Fibroblast of peridontal ligament (primary cell): ENCODE measurements around the gene REC8.
A peak's percentile ranks its signal among the peaks of the same experiment; 100 is the strongest.

Source experiments
- DNase-seq: peaks from one replicate; pipeline ENCODE4 v3.0.0-alpha.2; 2010; ENCODE audit errors: extremely low read depth

Gene REC8

DNA sequence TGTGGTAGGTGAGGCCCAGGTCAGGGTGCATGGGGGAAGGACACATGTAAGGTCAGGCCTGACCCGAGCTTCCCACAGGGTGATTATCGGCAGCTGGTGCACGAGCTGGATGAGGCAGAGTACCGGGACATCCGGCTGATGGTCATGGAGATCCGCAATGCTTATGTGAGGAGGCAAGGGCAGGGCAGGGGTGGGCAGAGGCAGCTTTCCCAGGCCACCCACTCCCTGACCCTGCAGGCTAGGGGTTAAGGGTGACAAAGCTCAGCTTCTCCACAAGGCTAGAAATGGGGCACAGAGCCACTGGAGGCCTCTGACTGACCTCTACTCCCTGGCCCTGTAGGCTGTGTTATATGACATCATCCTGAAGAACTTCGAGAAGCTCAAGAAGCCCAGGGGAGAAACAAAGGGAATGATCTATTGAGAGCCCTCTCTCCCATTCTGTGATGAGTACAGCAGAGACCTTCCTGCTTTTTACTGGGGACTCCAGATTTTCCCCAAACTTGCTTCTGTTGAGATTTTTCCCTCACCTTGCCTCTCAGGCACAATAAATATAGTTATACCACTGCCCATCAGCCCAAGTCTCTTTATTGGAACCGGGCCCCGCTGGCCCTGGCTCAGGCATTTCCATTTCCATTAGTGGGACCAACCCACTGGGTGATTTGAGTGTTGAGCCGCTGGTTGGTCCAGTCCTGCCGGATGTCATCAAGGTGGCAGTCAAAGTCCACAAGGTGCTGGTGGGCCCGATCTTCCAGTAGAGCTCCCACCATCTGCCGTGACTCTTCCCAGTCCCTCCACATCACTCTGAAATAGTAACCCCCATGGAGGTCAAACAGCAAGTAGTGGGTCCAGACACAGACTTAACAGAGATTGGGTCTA lies 33.2 kb upstream of the REC8 start:
- no peak for DNase-seq

DNA sequence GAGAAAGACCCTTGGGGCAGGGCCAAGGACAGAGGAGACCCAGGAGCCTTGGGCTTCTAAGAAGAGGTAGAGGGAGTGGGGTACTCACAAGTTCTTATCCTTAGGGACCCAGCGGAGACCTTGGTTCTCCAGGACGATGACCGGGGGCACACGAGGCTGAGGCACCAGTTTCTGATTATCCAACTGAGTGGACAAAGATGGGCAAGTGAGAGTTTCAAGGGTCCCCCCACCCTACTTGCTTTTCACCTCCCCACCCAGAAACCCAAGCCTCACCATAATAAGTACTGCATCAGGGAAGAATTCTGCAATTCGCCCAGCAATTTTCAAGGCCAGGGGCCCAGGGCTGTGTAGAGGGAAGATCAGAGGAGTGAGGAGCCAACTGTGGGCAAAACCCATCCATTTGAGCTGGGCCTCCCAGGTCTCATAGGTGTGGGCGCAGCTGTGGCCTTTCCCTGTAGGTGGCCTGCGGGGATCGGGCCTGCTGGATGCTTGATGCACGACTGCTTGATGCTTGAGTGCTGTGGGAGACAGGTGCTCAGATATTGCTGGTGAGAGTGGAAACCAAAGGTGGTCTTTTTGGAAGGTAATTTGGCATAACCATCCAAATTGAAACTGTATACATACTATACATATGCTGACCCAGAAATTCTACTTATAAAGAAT lies 32.5 kb upstream of the REC8 start:
- DNase-seq = no peak

DNA sequence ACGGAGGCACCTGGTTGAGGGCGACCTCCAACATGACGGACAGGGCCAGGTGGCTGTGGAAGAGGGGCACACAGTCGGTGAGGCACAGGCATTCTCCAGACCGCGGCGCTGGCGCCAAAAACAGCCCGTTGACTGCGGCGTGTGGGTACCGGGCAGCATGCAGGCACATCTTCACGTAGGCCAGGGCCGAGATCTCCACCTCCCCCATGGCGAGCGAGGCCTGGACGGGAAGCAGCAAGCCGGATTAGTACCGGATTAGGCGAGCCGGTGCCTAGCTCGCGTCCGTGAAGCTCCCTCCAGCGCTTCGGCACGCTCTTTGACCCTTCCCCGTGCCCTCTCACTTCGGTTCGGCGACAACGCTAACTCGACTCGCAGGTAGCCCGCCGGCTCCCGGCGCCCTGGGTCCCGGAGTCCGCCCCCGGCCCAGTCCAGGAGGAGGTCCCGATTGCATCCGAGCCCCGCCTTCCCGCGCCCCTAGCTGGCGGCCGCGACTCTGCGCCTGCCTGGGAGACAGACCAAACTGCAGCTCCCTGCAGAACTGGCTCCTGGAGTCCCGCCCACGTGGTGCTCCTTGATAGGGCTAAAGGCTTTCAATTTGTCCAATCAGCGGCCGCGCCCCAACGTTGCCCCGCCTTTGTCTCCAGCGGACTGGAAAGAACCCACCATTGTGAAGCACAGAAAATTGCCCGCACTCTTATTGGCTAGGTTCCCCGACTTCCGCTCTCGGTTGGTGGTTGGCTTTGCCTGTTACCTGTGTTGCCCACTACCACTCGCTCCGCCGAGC lies 30.6 kb upstream of the REC8 start, which contains the start of gene EMC9:
TSS of gene EMC9 (minus strand) at position 495 of the 784 bp plus-strand sequence. CDS start at position 208, 287 bp downstream.
- peak; percentile 98 for DNase-seq

DNA sequence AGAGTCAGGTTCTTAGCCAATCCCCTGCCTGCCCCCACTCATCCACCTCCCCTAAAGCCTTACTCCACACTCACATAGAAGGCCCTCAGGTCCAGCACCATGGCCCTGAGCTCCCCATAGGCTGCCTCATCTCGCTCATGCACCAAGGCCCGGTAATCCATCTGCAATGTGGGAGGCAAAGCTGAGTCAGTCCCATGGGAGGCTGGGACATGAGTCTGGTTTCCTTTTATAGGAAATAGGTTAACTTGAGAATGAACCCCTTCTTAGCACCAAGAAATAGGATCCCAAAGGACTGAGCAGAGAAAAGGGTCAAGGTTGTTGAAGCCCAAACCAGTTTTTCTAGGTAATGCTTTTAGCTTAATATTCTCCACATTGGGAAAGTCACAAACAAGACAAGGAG lies 28.4 kb upstream of the REC8 start:
- peak; percentile 45 for DNase-seq

DNA sequence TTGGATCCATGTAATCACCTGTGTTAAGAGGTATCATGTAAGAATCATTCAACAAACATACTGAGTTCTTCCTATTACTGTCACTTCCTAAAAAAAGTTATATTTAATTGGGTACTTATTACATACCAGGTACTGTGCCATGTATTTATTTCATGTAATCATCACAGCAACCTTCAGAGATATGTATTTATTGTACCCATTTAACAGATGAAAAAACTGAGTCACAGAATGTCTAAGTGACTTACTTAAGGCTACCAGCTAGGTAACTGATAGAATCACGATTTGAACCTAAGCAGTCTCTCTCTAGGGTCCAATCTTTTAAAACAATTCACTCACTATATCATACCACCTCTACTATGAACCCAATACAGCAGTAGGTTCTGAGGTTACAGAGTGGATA lies 27.4 kb upstream of the REC8 start:
- no peak for DNase-seq

DNA sequence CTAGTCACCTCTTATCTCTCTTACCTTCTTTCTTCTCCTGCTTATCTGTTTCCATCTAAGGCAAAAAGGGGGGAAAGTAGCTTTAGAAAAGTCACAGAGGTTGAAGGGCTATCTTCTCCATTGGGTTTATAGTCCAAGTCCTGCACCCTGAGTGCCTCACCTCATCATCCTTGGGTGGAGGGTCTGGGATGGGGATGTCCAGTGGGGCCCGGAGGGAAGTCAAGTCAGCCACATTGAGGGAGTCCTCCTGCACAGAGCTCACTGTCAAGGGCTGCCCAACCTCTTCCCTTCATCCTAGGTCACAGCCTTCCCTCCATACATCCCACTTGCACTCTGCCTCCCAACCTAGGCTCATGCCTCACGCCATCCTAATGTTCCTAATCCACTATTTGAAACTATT lies 26.7 kb upstream of the REC8 start:
- no peak for DNase-seq

DNA sequence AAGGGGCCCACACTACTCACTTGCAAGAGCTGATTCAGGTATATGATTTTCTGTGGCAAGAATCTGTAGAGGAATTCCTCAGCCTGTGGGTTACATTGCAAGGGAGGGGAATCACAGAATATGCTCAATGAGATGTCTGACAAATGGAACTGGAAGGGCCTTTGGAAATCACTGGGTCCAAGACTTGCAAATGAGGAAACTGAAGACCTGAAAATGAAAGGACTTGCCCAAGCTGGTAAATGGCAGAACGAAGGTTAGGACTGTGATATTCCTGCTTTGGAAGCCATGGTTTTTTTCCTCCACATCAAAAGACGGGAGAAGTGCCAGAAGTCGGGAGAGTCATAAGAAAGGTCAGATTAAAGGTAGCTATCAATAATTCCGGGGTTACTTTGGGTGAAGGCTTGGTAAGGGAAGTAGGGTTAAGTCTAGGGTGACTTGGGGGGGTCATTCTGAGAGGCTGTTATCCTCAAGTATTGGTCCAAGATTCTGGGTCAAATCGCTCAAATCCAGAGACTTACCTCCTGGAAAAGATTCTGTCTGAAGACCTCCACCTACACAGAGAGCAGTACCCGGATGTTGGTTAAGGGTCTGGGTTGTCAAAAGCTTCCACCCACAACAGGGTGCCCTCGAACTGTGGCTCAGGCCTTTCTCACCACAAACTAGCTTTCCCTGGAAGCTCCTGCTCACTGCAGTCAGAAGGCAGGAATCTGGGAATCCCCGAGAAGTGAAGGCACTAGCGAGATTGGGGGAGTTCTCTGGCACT lies 26.0 kb upstream of the REC8 start:
- peak; percentile 10 for DNase-seq

DNA sequence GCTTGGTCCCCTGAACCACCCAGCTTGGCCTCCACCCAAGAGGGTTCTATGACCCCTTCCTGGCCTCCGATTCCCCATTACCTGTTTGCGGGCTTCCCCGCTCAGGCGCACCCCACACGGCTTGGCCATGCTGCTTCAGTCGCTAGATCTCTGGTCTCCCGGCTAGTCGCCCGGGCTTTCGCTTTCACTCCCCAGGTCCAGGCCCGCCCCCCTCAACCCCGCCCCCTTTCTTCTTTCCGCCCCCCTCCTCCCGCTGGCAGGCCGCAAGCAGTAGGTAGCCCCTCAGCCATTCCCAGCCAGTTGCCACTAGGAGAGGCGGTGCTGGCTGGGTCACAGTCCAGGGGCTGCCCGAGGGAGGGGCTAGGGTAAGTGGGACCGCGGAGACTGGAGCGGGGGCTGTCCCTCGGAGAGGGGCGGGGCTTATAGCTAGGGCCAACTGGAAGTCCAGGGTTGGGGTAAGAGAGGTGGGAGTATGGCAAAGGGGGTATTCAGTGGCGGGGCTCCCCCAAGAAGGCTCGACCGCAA lies 25.4 kb upstream of the REC8 start, which contains the start of gene PSME2:
TSS of gene PSME2 (minus strand) at position 158 of the 525 bp plus-strand sequence. CDS start at position 129, 29 bp downstream.
- DNase-seq = peak; percentile 89

DNA sequence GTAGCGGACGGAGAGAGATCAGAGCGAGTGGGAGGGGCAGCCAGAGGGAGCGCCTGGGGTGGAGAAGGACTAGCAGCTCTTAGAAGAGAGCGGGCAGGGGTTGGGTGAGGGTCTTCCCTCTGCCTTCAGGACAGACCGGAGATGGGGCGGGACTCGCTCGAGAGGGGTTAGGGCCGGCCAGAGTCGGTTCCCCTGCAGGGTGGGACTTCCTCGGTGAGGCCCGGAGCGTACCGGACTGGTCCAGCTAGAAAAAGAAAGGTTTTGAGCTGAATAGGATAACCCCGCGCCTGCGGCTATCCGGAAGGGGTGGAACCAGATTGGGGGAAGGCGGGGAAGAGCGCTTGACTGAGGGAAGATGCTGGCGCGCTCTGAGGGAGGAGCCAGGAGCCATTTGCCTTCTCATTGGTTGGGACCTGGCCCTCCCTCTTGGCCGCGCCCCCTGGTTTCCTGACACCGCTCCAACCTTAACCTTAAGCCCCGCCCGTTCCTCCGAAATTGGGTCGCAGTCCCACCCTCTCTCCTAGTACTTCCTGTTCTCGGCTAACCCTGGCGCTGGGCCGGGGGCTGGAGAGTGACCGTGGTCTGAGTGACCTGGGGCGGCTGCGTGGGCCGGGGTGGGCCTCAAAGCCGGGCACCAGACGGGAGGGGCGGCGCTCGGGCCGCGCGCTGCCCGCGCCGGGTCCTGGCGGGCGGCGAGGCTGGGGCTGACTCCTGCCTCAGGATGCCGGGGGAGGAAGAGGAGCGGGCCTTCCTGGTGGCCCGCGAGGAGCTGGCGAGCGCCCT lies 24.7 kb upstream of the REC8 start, which contains the start of gene RNF31:
TSS of gene RNF31 (plus strand) at position 521 of the 783 bp plus-strand sequence. CDS start at position 722, 201 bp downstream.
- DNase-seq = peak; percentile 97

DNA sequence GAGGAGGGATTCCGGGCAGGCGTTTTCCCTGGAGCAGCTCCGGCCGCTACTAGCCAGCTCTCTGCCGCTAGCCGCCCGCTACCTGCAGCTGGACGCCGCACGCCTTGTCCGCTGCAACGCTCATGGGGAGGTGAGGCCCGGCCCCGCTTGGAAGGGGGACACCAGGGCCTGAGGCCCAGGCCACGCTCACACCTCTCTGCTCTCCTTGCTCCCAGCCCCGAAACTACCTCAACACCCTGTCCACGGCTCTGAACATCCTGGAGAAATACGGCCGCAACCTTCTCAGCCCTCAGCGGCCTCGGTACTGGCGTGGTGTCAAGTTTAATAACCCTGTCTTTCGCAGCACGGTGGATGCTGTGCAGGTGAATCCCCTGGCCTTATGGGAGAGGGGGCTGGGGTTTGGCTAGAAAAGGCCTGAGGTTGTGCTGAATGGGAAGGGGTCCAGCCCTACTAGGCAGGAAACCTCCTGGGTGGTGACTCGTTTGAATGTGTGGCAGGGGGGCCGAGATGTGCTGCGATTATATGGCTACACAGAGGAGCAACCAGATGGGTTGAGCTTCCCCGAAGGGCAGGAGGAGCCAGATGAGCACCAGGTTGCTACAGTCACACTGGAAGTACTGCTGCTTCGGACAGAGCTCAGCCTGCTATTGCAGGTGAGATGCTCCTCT lies 24.0 kb upstream of the REC8 start:
- DNase-seq = no peak

DNA sequence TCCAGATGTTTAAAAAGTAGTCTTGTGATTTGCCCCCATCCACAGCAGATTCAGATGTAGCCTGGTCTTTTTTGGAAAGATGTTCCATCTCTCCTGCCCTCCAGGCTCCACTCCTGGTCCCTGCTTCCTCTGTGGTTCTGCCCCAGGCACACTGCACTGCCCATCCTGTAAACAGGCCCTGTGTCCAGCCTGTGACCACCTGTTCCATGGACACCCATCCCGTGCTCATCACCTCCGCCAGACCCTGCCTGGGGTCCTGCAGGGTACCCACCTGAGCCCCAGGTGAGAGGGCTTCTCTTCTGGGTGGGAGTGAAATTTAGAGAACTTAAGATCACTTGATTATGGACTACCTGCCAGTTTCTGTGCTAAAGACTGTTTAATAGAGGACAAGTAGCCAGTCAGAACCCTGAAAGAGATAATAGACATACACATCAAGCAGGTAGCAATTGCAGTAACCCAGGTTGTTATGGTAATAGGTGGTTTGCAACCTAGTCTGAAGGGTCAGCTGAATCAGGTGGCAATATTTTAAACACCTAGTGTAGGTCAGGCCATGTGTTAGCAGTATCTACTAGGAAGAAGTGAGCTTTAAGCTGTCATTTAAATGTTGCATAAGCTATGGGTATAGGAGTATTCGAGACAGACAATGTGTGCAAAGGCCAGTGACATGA lies 22.4 kb upstream of the REC8 start:
- DNase-seq = no peak

DNA sequence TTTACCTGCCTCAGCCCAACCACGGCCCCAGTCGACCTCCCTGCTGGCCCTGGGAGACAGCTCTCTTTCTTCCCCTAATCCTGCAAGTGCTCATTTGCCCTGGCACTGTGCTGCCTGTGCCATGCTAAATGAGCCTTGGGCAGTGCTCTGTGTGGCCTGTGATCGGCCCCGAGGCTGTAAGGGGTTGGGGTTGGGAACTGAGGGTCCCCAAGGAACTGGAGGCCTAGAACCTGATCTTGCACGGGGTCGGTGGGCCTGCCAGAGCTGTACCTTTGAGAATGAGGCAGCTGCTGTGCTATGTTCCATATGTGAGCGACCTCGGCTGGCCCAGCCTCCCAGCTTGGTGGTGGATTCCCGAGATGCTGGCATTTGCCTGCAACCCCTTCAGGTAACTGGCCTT lies 21.8 kb upstream of the REC8 start:
- DNase-seq = no peak

DNA sequence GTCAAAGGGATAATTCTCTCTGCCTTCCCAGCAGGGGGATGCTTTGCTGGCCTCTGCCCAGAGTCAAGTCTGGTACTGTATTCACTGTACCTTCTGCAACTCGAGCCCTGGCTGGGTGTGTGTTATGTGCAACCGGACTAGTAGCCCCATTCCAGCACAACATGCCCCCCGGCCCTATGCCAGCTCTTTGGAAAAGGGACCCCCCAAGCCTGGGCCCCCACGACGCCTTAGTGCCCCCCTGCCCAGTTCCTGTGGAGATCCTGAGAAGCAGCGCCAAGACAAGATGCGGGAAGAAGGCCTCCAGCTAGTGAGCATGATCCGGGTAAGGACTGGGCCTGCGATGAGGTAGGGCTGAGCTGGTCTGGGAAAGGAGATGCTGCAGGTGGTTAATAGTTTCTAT lies 21.3 kb upstream of the REC8 start:
- no peak for DNase-seq

DNA sequence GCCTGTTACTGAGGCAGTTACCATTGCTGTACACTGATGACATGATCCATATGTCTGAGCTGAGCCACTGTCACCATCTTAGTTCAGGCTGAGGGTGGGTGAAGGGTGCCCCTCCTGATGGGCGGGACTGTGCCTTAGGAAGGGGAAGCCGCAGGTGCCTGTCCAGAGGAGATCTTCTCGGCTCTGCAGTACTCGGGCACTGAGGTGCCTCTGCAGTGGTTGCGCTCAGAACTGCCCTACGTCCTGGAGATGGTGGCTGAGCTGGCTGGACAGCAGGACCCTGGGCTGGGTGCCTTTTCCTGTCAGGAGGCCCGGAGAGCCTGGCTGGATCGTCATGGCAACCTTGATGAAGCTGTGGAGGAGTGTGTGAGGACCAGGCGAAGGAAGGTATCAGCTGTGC lies 20.9 kb upstream of the REC8 start:
- DNase-seq = no peak

DNA sequence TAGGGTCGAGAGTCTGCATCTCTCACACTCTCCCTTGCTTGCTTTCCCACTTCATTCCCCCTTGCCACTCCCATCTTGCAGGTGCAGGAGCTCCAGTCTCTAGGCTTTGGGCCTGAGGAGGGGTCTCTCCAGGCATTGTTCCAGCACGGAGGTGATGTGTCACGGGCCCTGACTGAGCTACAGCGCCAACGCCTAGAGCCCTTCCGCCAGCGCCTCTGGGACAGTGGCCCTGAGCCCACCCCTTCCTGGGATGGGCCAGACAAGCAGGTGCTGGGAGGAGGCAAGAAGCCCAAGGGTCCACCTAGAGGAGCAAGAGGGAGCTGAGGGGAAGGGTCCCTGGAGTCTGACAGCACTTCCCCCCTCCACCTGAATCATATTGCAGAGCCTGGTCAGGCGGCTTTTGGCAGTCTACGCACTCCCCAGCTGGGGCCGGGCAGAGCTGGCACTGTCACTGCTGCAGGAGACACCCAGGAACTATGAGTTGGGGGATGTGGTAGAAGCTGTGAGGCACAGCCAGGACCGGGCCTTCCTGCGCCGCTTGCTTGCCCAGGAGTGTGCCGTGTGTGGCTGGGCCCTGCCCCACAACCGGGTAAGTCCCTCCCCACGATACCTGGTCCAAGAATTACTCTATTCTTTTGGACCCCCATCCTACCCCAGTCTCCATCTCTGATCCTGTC lies 20.3 kb upstream of the REC8 start:
- DNase-seq = no peak

DNA sequence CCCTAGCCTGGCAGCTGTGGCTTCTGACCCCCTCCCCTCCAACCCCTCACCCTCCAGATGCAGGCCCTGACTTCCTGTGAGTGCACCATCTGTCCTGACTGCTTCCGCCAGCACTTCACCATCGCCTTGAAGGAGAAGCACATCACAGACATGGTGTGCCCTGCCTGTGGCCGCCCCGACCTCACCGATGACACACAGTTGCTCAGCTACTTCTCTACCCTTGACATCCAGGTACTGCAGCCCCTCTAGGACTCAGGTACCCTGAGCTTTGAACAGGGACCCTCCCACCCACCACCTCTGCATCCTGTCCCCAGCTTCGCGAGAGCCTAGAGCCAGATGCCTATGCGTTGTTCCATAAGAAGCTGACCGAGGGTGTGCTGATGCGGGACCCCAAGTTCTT lies 16.8 kb upstream of the REC8 start:
- DNase-seq = no peak

DNA sequence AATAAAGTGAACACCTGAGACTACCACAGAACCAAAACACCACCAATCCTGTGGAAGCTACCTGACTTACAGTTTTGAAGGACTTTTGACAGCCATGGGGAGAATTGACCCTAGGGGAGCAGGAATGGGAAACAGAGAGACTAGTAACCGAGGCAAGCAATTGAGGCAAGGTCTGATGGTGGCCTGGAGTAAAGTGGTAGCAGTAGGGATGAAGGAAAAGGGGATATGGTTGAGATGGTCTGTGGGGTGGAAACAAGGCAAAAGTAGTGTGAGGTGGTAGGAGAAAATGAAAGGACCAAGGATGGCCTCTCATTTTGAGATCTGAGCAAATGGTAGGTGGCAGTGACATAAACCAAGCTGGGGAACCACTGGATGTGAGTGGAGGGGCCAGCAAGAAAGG lies 15.0 kb upstream of the REC8 start:
- no peak for DNase-seq

DNA sequence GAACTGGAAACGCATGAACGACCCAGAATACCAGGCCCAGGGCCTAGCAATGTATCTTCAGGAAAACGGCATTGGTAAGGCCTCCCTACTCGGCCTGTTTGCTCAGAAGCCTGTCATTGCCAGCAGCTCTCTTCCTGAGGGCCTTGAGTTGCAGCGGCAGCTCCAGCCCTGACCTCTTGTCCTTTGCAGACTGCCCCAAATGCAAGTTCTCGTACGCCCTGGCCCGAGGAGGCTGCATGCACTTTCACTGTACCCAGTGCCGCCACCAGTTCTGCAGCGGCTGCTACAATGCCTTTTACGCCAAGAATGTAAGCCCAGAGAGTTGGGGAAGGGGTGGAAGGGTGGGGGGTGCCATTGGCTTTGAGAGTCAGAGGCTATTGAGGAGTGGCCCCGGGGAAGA lies 14.5 kb upstream of the REC8 start:
- no peak for DNase-seq
